ENCODE results near the gene BCAS4.

- TF ChIP-seq, protein P1, sequence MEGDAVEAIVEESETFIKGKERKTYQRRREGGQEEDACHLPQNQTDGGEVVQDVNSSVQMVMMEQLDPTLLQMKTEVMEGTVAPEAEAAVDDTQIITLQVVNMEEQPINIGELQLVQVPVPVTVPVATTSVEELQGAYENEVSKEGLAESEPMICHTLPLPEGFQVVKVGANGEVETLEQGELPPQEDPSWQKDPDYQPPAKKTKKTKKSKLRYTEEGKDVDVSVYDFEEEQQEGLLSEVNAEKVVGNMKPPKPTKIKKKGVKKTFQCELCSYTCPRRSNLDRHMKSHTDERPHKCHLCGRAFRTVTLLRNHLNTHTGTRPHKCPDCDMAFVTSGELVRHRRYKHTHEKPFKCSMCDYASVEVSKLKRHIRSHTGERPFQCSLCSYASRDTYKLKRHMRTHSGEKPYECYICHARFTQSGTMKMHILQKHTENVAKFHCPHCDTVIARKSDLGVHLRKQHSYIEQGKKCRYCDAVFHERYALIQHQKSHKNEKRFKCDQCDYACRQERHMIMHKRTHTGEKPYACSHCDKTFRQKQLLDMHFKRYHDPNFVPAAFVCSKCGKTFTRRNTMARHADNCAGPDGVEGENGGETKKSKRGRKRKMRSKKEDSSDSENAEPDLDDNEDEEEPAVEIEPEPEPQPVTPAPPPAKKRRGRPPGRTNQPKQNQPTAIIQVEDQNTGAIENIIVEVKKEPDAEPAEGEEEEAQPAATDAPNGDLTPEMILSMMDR (conservative IDR thresholded peaks at IDR 0.05; ENCODE audit: low read depth in 2 of 2) = no peak
- TF ChIP-seq POLR2AphosphoS5 (IDR thresholded peaks at IDR 0.05; ENCODE audit: low read depth) (no peak), EZH2 (IDR thresholded peaks at IDR 0.05; ENCODE audit: low read depth, unreplicated experiment) (no peak), REST (IDR thresholded peaks at IDR 0.05; ENCODE audit: unreplicated experiment) (no peak), EZH2phosphoT487 (IDR thresholded peaks at IDR 0.05; ENCODE audit: unreplicated experiment) (no peak), STAT1 (IDR thresholded peaks at IDR 0.05; ENCODE audit: unreplicated experiment) (no peak), ETS1 (IDR thresholded peaks at IDR 0.05) (no peak), ZNF114 (CRISPR knock-in tag; IDR thresholded peaks at IDR 0.05) (no peak)
Observed at GRCh38 chr20:50891138-50891537, 96.3 kb downstream of the BCAS4 start.

Measured in GM23338 (cell line).